GM21619 (cell line): ENCODE measurements around the gene TOP3A.
A peak's percentile ranks its signal among the peaks of the same experiment; 100 is the strongest.

Experiments
- ATAC-seq: cut with Tn5 transposase; IDR thresholded peaks from one replicate; pipeline ENCODE4 v1.9.1; 2021; ENCODE audit not compliant: unreplicated experiment

The TOP3A gene

DNA sequence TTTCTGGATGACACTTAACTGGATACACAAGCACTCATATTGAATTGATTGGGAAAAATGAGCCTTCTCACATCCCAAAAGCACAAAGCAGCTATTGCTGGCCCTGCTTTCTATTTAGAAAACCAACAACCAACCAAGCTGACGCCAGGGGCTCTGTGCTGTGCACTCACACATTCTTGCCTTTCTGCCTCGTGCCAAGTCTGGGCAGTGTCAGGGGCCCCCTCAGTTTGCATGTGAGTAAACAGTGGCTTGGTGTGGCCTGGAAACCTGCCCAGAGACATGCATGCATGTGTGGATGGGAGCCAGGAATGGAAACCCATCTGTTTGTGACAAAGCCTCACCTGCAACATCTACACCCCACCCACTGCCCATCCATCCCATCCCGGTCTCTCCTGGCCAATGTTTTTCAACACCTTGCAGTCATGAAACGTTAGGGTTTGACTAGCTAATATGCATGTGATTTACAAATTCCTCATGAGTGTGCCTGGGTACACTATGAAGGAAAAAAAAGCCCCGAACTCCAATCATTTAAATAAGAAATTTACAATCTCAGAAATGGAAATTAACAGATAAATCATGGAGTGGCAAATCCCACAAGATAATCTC, 33.9 kb downstream of the TOP3A start:
- ATAC-seq = no peak

DNA sequence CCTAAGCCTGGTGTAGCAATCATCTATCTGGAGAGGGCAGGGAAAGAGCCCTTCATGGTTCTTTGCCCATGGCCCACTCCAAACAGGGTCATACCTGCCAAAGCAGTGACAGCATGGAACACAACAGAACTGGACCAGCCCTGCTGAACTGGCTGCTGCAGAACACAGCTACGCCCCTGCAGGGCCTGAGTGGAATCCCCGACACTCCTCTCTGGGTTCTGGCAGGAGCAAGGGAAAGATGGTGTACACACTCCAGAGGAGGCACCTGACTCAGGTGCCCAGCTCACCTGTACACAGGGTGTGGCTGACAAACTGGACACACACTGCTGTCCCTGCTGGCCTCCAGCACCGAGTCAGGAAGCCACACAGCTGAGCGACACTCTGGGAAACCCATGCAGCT, 34.5 kb downstream of the TOP3A start:
- no peak for ATAC-seq

DNA sequence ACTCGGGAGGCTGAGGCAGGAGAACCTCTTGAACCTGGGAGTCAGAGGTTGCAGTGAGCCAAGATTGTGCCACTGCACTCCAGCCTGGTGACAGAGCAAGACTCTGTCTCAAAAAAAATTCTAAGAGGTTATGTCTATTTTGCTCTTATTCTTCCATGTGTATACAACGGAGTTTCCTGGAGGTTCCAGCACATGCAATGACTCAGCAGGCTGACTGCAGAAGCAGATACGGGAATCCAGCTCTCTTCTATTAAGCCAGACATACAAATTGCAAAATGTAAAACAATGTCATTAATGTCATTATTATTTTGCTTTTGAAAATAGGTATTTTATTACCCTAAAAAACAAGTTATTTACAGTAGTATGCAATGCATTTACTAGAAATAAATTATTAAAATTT, 35.9 kb downstream of the TOP3A start:
- ATAC-seq = no peak

DNA sequence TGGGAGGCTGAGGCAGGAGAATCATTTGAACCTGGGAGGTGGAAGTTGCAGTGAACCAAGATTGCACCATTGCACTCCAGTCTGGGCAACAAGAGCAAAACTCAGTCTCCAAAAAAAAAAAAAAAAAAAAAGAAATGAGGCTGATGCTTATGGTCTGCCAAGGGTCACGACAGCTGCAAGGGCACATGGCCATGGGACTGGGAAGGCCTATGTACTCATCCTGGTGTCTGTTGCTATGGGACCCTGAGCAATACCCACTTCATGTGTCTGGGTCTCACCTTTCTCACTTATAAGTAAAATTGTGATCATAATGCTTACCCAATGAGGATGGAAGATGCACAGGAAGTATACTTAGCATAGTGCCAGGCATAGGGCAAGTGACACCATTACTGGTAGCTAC, 37.7 kb downstream of the TOP3A start:
- no peak for ATAC-seq

DNA sequence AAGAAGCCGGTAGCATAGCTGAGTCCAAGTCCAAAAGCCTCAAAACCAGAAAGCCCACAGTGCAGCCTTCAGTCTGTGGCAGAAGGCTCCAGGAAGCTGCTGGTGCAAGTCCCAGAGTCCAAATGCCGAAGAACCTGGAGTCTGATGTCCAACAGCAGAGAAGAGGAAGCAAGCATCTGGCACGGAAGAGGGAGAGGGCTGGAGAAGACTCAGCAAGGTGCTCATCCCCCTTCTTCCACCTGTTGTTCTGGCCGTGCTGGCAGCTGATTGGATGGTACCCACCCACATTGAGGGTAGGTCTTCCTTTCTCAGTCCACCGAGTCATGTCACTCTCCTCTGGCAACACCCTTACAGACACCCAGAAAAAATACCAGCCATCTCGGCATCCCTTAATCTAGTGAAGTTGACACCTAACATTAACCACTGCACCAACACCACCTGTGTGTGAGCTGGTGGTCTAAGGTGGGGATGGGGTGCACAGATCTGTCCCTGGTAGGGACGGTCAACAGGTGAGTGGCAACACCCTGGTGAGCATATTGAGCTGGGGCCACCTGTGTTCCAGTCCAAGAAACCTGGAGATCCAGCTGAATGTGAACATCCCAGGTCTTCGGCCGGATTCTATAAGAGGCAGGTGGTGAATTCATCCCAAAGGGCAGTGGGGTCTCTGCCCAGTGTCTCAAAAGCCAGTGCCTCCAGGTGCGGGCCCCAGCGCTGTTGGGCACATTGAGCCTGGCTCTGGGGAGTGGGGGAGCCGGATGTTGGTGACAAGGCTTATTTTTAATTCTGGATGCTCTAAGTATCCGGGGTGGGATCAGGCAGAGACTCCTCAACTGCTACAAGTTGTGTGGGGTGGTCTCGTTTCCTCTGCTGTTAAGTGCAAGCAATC, 44.5 kb downstream of the TOP3A start:
- ATAC-seq = no peak

DNA sequence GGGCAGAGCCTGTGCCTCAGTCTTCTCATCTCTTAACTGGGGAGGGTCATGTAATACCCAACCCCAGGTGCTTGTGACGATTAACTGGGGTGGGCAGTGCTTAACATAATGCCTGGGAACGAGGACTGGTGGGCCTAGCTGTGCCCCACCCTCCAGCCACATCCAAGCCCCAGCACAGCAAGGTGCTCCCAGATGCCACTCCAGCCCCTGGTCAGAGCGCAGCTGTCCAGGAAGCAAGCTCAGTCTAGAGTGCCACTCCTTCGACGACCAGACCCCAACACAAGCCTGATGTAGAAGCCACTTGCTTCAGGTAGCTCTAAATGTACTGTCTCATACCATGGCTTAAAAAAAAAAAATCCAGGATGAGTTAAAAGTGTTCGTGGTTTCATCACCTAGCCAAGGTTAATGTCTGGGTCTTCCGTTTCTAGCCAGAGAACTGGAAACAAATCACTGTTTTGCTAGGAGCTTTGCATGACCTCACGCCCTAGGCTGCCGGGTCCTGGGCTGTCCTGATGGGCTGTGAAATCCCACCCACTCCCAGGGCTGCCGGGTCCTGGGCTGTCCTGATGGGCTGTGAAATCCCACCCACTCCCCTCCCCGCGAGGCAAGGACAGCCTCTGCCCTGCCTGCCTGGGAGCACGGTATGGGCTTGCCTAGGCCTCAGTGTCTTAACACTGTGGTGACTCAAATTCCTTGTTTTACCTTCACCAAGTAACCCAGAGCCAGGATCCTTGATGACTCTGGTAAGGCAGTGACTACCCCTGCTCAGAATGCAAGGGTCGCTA, 46.7 kb downstream of the TOP3A start:
- ATAC-seq = no peak

DNA sequence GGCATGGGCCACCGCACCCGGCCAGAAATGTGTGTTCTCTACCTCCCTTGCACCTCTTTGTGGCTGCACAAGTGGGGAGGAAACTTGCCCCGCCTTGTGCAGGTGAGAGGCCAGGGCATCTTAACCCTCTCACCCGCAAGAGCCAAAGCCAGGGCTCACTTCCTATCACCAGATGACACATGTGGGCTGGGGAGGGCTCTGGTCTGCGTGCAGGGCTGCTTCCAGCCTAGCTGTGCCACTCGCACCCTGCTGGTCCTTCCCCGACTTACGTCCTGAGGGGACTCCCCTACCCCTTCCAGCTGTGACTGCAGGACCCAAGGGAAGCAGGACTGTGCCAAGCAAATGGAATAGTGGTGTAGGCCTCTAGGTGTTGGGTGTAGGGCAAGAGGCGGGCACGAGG, 47.4 kb downstream of the TOP3A start:
- no peak for ATAC-seq

DNA sequence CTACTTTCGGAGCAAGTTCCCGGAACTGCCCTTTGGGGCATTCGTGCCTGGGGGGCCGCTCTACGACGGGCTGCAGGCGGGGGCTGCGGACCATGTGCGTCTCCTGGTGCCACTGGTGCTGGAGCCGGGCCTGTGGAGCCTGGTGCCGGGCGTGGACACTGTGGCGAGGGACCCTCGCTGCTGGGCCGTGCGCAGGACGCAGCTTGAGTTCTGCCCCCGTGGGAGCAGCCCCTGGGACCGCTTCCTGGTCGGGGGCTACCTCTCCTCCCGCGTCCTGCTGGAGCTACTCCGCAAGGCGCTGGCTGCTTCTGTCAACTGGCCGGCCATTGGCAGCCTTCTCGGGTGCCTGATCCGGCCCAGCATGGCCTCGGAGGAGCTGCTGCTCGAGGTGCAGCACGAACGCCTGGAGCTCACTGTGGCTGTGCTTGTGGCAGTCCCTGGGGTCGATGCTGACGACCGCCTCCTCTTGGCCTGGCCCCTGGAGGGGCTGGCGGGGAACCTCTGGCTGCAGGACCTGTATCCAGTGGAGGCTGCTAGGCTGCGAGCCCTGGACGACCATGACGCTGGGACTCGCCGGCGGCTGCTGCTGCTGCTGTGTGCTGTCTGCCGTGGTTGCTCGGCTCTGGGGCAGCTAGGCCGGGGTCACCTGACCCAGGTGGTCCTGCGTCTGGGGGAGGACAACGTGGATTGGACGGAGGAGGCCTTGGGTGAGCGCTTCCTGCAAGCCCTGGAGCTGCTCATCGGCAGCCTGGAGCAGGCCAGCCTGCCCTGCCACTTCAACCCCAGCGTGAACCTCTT, 50.7 kb downstream of the TOP3A start:
- ATAC-seq = no peak

DNA sequence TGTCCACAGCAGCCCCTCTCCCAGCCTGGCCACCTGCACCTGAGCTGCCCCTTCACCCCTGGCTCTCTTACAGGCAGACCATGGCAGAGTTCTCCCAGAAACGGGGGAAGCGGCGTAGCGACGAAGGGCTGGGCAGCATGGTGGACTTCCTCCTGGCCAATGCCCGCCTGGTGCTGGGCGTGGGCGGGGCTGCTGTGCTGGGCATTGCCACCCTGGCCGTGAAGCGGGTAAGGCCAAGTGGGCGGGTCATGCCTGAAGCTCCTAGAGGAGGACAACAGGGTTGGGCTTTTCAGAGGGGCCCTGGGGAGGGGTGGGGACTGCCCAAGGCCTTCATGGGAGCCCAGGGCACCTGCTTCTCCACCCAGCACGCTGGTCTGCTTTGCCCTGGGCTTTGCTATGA, 52.2 kb downstream of the TOP3A start:
- ATAC-seq = no peak

DNA sequence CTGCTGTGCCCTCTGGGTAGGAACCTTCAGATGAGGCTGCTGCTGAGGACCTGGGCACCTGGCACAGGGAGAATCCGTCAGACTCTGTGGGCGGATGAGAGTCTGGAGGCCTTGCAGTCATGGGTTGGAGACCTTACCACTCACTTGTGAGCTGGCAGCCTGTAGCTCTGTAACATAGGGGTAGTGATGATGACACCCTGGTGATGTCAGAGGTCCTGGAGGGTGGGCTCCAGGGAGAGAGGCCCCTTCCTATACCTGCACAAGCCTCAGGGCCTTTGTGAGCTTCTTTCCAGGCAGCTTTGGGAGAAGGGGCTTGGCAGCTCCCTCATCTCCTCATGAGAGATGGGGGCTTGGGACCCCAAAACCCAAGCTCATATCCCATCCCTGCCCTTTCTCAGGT, 52.7 kb downstream of the TOP3A start:
- no peak for ATAC-seq

DNA sequence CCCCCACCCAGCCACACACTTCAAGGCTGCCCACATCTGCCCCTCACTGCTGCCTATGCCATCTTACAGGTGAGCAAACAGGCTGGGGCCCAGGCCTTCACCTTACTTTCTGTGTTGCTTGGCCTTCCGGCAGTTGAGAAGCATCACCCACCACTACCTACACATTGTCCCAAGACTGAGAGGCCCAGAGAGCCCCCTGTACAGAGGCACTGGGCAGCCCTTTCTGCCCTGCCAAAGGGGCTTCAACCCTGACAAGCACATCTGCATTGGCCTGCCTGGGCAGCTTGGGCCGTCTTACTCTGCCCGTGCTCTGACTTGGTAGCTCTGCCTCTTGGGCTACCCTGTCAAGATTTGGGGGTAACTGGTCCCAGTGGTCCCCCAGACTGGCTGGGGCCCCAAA, 53.1 kb downstream of the TOP3A start:
- no peak for ATAC-seq

DNA sequence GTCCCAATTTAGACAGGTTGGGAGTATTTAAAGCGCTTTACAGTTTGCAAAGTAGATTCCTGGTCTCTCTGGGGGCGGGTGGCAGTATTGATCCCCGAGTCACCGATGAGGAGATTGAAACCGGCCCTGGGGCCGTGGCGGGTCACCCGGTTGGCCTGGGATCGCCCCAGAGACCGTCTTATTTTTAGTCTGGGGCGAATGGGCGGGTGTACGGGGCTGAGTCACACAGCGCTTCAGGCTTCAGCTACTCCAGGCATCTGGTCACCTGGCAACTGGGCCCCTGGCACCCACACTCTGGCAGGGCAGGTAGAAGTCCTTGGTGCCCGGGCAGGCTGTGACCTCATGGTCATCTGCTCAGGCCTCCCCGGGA, 53.7 kb downstream of the TOP3A start:
- peak; percentile 2 for ATAC-seq

DNA sequence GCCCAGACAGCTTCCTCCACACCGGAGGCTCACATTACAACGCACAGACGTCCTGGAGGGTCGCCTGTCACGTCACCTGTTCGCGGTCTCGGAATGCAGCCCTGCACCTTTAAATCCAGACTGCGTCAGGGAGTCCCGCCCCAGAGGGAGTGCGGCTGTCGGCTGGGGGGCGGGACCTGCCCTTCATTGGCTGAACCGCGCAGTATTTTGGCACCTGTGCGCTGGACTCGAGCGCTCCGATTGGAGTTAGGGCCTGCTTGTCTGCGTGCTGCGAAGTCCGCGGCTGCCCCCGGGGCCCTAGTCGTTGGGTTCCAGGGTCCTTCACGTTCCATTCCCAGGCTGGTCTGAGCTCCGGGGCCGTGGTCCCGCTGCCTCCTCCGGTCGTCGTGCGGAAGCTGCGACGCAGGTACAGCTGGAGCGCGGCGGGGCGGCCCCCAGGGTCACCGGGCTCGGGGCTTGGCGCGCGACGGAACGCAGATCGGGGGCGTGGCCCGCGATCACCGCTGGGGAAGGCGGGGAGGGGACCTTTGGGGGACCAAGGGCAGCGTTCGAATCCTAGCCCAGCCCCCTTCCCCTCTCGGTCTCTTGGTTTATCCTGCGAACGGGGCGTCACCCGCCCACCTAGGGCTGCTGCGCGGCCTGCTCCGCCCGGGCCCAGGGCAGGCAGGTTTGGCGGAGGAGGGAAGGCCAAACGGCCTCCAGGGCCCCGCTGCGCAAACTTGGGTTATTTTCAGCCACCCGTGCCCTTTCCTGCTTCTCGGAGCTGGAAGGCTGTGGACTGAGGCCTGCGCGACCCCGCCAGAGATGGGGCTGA, 54.3 kb downstream of the TOP3A start, which contains the start of gene MIEF2:
TSS of gene MIEF2 (plus strand) at position 331 of the 814 bp plus-strand sequence. CDS start 2,059 bp downstream, outside the sequence.
- peak; percentile 73 for ATAC-seq

DNA sequence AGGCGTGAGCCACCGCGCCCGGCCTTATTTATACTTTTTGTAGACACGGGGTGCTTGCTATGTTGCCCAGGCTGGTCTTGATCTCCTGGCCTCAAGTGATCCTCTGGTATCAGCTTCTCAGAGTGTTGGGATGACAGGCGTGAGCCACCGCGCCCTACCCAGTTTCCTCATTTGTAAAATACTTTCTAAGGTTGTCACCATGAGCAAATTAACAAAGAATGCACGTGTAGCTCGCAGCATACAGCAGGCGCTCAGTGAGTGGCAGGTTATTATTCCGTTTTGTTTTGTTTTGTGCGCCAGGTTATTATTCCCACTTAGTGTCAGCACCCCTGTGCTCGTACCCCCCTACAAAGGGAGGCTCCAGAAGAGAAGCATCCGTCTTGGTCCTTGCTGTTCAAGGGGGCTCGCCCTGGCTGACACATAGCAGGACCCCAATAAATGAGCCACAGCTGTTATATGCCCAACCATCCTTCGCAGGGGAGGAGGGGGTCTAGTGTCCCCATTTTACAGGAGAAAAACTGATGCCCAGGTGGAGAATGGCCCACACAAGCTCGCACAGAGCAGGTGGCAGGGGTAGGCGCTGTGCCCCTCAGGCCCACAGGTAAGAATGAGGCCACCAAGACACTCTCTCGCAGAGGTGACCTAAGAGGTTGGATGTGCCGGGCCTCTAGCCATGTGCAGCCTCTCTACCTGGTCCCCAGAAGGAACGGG, 55.0 kb downstream of the TOP3A start:
- ATAC-seq = no peak

DNA sequence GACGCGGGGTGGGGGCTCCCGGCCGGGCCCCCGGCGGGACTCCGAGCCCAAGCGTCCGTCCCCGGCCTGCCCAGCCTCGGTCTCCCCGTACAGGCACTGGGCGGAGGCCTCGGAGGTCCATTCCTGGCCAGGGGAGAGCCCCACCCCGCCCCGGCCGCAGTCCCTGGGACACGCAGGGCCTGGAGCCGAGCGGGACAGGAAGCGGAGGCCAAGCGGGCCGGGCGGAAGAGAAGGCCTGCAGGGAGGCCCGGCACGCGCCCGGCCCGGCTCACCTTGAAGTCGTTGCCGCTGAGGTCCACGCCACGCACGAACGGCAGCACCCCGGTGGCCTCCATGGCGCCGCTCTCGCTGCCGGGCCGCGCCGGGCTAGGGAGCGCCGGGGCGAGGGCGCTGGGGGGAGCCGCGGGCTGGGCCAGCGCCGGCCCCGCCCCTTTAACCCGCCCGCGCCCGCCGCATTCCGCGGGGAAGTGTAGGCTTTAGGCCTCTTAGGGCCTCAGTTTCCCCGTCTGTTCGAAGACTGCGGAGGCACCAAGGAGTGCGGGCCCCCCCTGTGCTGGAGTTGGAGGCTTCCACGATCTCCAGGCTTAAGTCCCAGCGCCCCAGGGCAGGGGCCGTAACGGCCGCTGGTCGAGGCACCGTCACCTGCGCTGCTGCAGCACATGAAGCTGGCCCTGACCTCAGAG, 56.3 kb downstream of the TOP3A start, which contains the start of gene FLII:
TSS of gene FLII (minus strand) at position 383 of the 683 bp plus-strand sequence. CDS start at position 335, 48 bp downstream.
- peak; percentile 26 for ATAC-seq

DNA sequence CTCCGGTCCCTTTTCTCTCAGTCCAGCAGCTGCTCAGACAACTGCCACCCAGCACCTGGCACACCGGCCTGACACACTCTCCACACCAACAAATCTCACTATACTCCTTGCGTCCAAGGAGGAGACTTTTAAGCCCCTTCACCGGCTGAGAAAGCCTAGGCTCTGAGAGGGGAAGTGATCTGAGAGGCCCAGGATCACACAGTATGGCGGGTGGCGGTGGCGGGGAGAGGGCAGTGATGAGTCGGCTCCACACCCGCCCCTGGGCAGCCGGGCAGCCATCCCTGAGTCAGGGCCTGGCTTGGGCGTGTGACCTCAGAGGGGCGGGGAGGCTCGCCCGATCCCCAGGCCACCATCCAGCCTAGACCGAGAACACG, 56.8 kb downstream of the TOP3A start:
- ATAC-seq = peak; percentile 15

DNA sequence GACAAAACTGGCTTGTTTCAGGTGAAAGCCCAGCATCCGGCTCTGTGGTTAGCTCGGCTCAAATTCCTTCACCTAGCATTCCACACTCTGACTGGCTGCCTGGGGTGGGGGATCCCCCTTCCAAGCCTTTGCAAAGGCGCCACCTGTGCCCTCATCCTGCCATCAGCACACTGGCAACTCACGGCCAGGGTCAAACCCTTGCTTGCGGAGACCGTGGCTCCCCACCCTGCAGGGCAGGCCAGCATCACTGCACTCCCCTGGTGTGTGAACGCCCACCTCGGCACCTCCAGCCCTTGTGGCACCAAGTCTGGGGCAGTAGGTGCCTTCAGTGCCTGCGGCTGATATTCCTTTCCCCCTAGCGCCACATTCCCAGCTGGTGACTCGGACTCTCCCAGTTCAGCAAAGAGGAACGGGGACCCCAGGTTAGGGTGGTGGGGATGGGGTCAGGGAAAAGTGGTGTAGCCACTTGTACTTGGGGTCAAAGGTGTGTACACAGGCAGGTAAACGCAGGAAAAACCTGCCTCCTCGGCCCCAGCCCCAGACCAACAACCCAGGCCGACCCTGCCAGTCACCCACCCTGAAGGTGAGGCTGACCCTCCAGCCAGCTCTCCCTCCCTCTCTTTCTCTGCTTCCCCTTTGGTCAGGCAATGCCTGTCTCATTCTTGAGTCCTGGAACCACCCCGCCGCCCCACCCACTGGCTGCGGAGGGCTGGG, 57.4 kb downstream of the TOP3A start:
- no peak for ATAC-seq

DNA sequence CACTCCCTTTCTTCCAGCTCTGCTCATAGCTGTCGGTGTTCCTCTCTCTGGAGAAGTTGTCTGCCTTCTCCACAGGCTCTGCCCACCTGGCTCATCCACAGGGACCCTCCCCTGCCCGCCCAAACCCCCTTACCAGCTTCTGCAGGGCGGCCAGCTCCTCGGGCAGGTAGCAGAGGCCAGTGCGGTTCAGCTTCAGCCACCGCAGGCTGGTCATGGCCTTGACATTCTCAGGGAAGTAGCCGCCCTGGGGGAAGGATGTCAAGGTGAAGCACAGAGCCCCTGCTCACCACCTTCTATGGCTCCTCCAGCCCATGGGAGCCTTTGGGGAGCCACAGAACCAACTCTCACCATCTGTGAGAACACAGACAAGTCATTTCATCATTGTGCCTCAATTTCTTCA, 58.0 kb downstream of the TOP3A start:
- no peak for ATAC-seq
